SK-N-SH treated with all-trans-retinoic acid at 6 μM for 48 hours (cell line): ENCODE data around the gene CSPG5.

ENCODE experiments used
- CREB5 ChIP-seq: fragments of 250-450 bp; sonication (Bioruptor Pico); IDR thresholded peaks from 2 replicates; pipeline ENCODE4 v1.5.1; 2020; ENCODE audit warnings: low read depth, mild to moderate bottlenecking, moderate library complexity
- PATZ1 ChIP-seq: fragments of 250-450 bp; sonication (Bioruptor Pico); IDR thresholded peaks from 2 replicates; pipeline ENCODE4 v1.8.0; 2020; ENCODE audit warnings: mild to moderate bottlenecking, moderate library complexity, borderline replicate concordance
- RARB ChIP-seq: fragments of 250-450 bp; sonication (Bioruptor Pico); IDR thresholded peaks from 2 replicates; pipeline ENCODE4 v1.8.0; 2021; ENCODE audit warnings: mild to moderate bottlenecking, moderate library complexity
- SNAI2 ChIP-seq: fragments of 250-450 bp; sonication (Bioruptor Pico); IDR thresholded peaks from 2 replicates; pipeline ENCODE4 v1.5.0; 2020; ENCODE audit warnings: mild to moderate bottlenecking, moderate library complexity
- ZNF565 ChIP-seq: fragments of 450-650 bp; formaldehyde crosslinking; conservative IDR thresholded peaks from 2 replicates; pipeline ENCODE4 v1.5.0; 2020; ENCODE audit warnings: low read depth, mild to moderate bottlenecking, moderate library complexity
- ZNF8 ChIP-seq: fragments of 450-650 bp; formaldehyde crosslinking; IDR thresholded peaks from 2 replicates; pipeline ENCODE4 v1.5.0; 2020; ENCODE audit warnings: mild to moderate bottlenecking, moderate library complexity

- no peak for TF ChIP-seq RARB (CRISPR knock-in tag)
- TF ChIP-seq SNAI2 (CRISPR knock-in tag) = no peak
- no peak for TF ChIP-seq PATZ1 (CRISPR knock-in tag)
- TF ChIP-seq CREB5 = no peak
- no peak for TF ChIP-seq ZNF565 (CRISPR knock-in tag)
- TF ChIP-seq ZNF8 = no peak
Measured at GRCh38 chr3:47611576-47611975, 32.9 kb upstream of the CSPG5 start.
